Suppressor macrophage treated with lipopolysaccharide for 4 hours (primary cell): ENCODE measurements around the gene DCAF16.
"Not testable (repeated sequence)": the region's sequence is repeated elsewhere in the genome, so short reads cannot be mapped to it uniquely, and the experiment has no call there.

Source experiments
- DNase-seq: peaks from one replicate; pipeline ENCODE4 v3.0.0-alpha.2; 2020

The DCAF16 gene

DNA sequence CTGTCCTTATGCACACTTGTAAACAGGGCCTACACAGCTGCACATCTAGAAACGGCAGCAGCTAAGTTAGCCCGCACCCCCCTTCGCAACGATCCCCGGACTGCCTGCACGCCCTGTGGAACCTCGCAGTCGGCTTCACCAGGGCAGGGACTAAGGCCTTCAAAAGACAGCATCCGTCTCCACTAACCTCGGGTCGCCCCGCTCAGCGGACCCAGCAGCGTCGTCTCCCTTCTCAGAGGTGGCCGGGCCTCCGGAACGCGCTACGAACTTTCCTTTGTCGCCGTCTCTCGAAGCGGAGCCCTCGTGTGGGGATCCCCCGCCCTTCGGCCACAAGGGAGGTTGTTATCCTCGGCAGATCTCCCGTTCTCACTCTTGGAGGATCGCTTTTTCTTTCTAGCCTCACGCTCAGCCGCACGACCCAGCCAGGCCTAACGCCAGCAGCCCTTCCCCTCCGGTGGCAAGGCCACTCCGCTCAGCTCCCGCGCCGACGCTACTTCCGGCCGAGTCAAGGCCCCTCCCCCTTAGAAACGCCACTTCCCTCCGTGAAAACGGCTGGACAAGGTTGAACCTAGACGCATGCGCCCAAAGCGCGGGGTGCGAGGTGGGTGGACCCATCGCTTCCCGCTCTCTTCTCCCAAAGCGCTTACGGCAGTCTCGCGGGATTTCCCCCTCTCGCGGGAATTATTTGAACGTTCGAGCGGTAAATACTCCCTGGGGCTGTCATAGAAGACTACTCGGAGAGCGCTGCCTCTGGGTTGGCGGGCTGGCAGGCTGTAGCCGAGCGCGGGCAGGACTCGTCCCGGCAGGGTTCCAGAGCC, at the start of gene DCAF16, which contains the start of gene NCAPG:
Gene DCAF16 (minus strand): TSS at position 498 of the 818 bp plus-strand sequence. CDS start 6,616 bp downstream, outside the sequence.
Gene NCAPG (plus strand): TSS at position 720 of the 818 bp plus-strand sequence. CDS start 99 bp downstream, outside the sequence.
- DNase-seq: peak; percentile 100

DNA sequence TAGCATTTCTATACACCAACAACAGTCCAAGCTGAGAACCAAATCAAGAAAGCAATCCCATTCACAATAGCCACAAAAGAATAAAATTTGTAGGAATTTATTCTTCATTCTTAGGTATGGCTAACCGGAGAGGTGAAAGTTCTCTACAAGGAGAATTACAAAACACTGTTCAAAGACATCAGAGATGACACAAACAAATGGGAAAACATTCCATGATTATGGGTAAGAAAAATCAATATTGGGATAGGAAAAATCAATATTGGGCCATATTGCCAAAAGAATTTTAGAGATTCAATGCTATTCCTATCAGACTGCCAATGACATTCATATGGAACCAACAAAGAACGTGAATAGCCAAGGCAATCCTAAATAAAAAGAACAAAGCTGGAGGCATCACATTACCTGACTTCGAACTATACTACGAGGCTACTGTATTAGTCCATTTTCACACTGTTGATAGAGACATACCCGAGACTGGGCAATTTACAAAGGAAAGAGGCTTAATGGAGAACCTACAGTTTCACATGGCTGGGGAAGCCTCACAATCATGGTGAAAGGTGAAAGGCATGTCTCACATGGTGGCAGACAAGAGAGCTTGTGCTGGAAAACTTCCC, 49.3 kb upstream of the DCAF16 start:
- DNase-seq: no peak

DNA sequence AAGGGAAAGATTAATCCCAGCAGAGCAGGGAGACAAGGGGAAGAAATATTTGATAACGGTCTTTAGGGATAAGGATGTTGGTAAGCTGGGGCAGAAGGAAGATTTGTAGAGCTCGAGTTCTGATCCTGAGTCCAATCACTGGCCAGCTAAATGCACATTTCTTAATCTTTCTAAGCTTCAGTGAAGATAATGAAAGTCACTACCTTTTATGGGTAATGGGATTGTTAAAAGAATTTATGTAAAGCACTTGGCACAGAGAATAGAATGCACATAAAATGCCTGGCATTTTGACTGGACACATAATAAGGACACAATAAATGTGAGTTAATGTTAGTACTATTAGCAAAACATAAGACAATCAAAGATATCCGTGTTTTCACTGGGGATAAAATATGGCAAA, 43.5 kb upstream of the DCAF16 start:
- no peak for DNase-seq

DNA sequence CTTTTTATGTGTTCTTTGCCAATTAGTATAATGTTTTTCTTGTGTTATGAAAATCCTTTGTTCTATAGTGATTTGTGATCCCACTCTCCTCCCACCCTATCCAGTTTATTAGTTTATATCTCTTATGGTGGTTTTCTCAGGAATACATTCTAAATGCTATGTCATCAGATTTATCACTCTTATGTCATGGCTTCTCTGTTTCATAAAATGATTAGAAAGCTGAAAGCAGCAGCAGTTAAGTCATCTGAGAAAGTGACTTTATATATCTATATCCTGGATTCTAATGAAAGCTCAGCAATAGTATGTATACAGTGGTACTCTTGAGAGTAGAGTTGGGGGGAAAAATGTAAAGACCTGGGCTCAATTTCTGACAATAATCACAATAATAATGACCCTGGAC, 41.4 kb upstream of the DCAF16 start:
- no peak for DNase-seq

DNA sequence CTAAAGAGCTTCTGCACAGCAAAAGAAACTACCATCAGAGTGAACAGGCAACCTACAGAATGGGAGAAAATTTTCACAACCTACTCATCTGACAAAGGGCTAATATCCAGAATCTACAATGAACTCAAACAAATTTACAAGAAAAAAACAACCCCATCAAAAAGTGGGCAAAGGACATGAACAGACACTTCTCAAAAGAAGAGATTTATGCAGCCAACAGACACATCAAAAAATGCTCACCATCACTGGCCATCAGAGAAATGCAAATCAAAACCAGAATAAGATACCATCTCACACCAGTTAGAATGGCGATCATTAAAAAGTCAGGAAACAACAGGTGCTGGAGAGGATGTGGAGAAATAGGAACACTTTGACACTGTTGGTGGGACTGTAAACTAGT, 39.7 kb upstream of the DCAF16 start:
- DNase-seq: not testable (repeated sequence)

DNA sequence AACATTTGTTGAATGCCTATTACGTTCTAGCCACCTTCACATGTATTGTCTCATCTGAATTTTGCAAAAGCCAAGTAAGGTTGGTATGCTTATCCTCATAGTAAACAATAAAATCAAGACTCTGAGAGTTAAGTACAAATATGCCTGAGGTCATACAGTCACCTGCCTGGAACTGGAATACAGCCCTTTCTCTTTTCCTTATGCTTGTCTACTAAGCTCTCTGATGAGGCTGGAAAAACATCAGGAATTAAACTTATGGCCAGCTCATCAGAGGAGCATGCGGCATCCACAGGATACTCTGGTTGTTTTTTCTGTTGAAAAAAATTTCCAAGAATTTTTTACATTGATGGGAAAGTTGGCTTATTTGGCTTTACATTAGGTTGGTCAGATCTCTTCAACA, 35.7 kb upstream of the DCAF16 start:
- DNase-seq: no peak

DNA sequence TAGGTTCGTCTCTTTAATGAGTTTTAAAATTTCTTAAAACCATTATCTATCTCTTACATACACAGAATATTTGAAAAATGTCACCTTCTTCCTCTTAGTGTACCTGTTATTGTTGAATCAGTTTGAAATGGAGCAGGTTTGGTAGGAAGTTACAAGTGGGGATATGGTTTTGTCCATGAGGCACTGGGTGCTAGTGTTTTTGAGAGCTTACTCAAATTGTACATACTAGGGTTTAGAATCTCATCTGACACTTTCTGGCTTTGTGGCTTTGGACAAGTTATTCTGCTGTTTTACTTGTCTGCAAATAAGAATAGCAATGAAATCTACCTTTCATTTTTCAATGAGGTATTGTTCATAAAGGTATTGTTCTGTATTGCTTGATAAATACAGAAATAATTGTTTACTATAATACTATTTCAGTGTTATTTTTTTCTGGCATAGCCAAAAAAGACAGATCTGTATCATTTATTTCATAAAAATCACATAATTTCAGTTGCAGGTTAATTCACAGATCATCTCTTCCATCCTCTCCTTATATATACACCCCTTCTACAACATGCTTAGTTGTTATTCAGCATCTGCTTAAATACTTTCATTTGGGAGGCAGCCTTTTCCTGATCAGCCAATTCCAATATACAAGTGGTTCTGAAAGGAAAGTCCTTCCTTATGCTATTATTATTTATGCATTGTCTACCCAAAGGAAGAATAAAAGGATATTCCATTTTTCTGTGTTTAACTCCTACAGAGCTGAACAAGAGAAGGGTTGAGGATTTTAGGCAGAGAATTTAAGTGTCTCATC, 13.5 kb upstream of the DCAF16 start:
- no peak for DNase-seq

DNA sequence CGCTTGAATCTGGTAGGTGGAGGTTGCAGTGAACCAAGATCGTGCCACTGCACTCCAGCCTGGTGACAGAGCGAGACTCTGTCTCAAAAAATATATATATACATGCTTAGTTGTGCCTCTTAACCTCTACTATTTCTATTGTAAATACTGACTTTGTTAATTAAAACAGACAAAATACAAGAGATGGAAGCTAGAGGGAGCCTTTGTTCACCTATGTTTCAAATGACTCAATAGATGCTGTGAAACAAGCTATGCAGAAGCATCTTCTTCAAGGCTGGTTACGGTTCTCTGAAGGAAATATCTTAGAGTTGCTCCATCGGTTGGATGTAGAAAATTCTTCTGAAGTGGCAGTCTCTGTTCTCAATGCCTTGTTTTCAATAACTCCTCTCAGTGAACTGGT, 6.5 kb upstream of the DCAF16 start:
- DNase-seq: peak; percentile 65

DNA sequence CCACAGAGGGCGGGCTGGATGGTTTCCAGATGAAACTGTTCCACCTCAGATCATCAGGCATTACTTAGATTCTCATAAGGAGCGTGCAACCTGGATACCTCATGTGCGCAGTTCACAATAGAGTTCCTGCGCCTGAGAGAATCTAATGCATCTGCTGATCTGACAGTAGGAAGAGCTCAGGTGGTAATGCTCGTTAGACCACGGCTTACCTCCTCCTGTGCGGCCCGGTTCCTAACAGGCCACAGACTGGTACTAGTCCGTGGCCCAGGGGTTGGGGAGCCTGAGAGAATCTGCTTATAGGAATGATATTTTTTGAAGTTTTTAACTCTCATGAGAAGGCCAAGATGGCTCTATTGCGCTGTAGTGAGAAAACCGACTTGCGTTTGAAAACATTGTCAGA, 5.6 kb upstream of the DCAF16 start:
- DNase-seq: no peak

DNA sequence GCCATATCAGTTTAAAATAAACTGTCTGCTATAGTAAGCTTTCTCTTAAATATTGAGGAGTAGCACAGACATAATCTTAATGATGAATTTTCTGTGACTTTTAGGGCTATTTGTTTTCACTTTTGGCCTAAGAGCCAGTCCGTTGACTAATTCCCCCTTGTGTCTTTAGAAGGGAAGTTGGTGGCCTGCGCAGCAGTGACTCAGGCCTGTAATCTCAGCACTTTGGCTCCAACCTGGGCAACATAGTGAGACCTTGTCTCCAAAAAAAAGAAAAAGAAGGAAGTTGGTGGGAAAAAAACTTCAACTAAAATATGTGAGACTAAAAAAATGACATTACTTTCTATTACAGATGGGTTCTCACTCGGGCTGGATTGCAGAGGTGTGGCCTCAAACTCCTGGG, 3.6 kb upstream of the DCAF16 start:
- peak; percentile 76 for DNase-seq

DNA sequence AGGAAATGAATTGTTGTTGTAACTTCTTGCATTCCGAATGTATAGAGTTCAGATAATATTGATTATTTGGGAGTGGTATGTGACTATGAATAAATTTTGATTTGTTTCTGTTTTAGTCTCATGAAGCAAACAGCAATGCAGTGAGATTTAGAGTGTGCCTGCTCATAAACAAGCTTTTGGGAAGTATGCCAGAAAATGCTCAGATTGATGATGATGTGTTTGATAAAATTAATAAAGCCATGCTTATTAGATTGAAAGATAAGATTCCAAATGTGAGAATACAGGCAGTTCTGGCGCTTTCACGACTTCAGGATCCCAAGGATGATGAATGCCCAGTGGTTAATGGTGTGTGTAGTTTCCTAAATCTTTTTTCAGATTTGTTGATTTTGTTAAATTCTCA, 2.2 kb upstream of the DCAF16 start:
- DNase-seq: no peak

DNA sequence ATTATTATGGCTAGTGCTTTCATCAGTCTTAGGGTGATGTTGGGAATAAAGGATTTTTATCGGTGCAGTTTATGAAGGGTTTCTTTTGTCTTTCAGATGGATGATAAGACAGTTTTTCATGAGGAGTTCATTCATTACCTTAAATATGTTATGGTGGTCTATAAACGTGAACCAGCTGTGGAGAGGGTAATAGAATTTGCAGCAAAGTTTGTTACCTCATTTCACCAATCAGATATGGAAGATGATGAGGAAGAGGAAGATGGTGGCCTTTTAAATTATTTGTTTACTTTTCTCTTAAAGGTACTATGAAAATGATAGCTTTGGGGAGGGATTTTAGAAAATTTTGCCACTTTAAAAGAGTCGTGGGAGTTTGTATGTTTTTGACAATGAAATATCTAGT, 1.6 kb upstream of the DCAF16 start:
- no peak for DNase-seq

DNA sequence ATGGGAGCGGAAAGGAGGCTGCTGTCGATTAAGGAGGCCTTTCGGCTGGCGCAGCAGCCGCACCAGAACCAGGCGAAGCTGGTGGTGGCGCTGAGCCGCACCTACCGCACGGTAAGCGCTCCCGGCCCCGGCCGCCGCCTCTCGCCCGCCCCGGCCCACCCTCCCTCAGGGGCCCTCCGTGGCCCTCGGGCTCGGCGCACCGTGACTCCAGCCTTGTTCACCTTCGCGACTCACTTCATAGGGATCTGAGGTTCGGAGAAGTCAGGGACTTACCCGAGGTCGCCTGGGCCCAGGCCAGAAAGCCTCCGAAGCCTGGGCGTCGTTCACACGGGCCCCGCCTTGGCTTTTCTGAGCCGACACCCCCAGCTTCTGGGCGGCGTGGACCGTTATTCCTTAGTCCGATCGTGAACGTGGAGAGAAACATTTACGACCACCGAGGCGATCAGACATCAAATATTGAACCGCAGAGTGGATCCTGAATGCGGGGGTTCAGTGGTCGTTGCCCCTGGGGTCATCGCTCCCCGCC, 584 bp upstream of the DCAF16 start:
- no peak for DNase-seq

DNA sequence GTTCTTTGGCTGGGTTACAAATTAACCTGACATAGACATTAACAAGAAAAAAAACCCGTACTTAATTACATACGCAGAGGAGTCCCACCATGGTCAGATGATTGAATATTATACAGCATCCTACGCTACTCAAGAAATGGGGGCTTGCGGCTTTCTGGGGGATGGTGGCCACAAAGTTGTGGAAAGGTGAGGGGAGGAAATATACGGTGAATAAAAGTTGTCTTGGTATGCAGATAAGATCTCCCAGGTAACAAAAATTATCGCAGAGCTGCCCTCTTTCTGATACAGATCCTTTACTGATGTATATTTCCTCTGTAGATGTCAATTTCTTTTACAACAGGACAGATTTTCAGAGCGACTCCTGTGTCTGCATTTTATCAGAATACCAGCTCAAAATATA, 890 bp downstream of the DCAF16 start:
- no peak for DNase-seq

DNA sequence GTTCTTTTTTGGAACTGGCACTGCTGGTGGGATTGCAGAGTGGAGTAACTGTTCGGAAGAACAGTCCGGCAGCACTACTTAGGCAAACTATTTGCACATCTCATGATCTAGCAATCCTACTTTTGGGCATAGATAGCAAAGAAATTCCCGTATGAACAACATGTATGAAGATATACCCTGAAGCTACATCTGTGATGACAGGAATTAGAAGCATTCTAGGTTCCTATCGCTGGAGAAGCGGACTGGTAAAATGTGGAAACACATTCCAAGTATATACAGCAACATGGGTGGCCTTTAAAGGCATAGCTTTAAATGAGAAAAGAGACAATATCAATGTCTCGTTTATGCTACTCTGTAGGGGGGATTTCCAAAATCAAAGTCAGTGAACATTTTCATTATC, 3.1 kb downstream of the DCAF16 start:
- DNase-seq: no peak

DNA sequence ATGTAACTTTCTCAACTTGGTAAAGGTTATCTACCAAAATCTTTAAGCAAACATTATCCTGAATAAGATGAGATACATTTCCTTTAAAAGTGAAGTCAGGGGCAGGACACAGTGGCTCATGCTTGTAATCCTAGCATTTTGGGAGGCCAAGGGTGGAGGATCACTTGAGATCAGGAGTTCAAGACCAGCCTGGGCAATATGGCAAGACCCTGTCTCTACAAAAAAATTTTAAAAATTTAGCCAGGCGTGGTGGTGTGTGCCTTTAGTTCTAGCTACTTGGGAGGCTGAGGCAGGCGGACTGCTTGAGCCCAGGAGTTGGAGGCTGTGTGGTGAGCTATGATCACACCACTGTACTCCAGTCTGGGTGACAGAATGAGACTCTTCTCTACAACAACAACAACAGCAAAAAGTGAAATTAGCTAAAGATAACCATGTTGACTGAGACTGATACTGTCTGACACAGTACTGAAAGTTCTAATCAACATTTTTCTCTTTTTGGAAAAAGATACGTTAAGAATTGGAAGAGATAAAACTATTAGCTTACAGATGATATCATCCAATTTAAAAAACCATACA, 4.9 kb downstream of the DCAF16 start:
- DNase-seq: no peak

DNA sequence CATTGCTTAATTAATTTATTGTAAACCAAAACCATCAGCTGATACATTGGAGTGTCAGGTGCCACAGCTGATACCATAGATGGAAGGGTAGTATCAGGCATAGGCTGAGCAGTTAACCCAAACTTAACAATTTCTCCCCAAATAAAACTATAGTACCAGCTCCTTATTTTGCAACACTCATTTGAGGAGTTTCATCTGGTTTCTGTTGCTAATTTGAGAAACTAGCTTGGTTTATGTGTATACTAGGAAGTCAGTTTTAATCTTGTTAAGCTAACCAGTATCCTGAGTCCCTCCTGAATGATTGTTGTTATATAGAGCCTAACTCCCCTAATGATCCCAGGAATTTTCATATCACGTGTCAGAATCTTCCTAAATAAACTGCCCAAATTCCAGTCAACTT, 12.7 kb downstream of the DCAF16 start:
- no peak for DNase-seq

DNA sequence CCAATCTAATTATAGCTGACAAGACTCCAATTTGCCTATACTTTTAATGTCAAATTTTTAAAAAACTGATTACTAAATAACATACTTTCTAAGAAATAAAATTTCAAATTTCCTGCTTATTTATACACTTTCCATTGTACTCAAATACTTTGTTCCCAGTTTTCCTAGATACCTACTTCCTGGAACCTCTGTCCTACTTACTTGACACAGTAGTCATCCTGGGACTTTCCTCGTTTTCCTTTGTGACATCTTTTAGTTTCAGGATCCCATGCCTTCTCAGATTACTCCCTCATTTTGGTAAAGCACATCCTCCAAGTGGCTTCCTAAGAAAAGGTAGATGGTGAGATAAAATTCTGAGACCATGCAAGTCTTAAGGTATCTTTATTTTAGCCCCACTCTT, 15.8 kb downstream of the DCAF16 start:
- DNase-seq: no peak

DNA sequence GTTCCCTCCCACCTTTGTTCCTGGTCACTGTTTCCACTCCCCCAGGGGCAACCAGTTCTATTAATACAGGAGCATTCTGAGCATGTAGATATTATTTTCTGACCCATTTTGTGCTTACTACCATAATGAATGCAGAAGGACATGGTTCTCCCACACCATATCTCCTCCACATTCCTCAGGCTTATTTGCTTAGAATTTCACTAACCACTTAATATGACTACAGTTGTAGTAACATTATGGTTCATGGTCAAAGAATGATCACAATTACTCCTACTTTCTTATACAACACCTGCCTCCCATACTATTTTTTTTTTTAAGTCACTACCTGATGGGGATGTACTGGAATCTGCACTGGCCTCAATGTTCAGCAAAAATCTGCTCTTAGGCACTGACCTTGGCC, 21.6 kb downstream of the DCAF16 start:
- DNase-seq: no peak

DNA sequence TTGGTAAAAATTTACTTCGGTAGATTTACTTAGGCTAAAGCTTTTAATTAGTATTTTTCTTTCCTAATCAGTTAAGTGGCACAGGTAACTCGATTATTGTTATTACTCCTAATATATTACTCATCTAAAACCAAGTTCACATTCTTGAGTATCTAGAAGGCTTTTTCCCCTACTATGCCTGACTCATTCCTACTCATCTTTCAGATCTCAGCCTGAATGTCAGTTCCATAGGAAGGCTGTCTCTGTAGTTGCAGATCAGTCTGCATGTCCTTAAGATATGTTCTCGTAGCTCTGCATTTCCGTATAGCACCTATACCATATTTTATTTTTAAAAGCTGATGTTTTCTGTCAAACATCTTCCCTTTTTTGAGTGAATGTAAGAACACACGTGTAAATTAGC, 23.2 kb downstream of the DCAF16 start:
- DNase-seq: no peak

DNA sequence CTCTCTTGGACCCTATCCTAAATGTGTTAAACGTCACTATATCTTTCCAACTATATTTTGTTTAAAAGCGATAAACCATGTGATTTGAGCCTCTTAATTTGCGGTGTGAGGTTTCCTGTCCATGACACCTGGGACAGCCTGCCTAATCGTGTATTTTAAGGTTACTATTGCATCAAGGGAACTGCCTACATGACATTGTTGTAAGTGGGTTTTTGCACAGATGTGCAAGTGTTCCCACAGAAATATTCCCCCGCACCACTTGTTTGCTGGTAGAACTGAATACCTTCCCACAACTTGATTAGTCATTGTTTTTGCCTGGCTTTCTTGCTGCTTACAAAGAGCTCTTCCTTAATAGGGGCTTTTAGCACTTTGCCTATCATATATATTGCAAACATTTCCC, 24.0 kb downstream of the DCAF16 start:
- DNase-seq: no peak

DNA sequence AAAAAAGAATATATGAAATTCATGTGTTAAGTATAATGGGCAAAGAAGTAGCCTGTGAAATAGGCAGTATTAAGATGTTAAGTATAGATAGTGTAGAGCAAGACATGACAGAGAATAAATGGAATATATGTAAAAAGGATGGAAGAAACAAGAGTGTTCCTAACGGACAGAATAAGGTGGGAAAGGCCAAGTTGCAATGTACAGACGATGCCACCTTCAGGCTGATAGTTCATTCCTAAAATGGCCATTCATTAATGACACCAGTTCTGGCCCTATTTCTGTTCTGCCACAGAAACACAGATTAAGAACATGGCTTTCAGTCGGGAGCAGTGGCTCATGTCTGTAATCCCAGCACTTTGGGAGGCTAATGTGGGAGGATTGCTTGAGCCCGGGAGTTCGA, 24.7 kb downstream of the DCAF16 start:
- no peak for DNase-seq
